Erythroblast (primary cell): ENCODE measurements around the gene C7orf33.

Source experiments
- GATA1 ChIP-seq: IDR thresholded peaks from 2 replicates; pipeline ENCODE4 v1.6.1; 2011; ENCODE audit warnings: low read depth, mild to moderate bottlenecking, control low read depth, low read length, moderate library complexity
- POLR2A ChIP-seq: IDR thresholded peaks from 2 replicates; pipeline ENCODE4 v1.6.1; 2011; ENCODE audit warnings: mild to moderate bottlenecking, low read length

GRCh38 chr7:148585399-148585798 lies 5.2 kb upstream of the C7orf33 start:
- TF ChIP-seq POLR2A (no peak), GATA1 (no peak)
